ENCODE results near the gene ATXN7. TPM values are rescaled to one million over a fixed set of nuclear protein-coding genes. Genes with fewer than 3 reads are reported as not detected.
A peak's percentile ranks its signal among the peaks of the same experiment; 100 is the strongest.

Gene ATXN7
- polyA plus RNA-seq, 3 donors from 2014 or later, result 5.5 to 11.3 (median 6.0) TPM

DNA sequence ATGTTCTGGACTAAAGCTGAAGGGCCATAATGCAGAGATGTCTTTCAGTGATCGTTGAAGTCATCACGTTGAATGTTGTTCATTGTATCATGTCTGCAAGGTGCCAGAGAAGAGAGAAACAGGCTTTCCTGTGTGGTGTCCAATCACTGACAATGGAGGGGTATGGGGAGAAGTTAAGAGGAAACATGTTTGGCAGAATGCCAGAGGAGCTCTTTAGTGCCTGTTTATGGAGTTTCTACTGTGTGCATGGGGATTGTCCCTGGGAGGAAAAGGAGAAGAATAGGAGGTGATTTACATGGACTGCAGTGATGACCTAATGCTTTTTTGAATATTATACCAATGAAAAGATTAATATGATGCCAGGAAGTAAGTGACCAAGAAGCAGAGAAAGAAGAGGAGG, 36.8 kb downstream of the ATXN7 start:
- Mint-ChIP-seq H3K4me3 (no peak overlapping the region), H3K27me3 (ENCODE audit: low read depth in 3 of 3) (peaks cover 0 to 1% (median 0%) of the 10 kb centered on the region in 3 donors), H3K36me3 (peaks cover 10 to 14% (median 11%) of the 10 kb centered on the region in 3 donors), H3K9me3 (no peaks in the 10 kb centered on the region), H3K4me1 (peaks cover 9 to 20% of the 10 kb centered on the region in 2 donors), H3K27ac (peak overlapping the region in 2 of 6 donors; percentile 3 to 15)
- DNase-seq, result no peak

DNA sequence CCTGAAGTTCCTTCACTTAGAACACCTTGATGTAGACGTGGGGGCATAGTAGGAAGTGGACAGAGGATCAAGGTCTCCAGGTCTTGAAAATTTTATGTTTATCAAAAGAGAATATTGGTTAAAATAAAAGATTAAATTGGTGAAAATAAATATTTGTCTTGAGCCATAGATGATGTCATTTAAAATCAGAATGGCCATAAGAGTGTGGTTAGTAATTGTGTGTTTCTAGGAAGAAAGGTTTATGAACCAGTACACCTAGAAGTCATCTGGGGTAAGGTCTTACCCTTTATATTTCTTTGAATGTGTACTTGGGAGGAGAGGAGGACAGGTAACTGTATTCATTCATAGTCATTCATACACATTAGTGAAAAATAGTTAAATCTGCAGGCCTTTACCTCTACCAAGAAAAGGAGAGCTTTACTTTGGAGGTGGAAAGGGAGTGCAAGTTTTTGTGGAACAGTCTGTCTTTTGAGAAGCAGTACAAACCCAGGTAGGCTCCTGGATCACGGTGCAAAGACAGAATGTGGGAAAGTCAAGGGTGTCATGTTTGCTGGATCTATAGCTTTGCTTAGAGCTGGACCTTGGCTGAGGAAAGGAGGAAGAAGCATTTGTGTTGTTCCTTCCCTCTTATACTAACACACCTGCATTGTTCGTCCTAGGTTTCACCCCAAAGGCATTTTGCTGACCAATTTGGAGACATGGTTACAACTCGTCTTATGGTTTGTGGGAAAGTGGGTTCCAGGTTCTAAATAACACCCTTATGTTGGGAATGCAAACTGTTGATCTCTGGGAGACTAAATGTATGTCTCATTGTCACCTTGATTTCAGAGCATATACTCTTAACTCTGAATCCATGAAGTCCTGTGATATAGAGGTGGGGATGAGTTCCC, 42.3 kb downstream of the ATXN7 start:
- Mint-ChIP-seq H3K4me1 (peaks cover 11 to 13% of the 10 kb centered on the region in 2 donors), H3K4me3 (no peak overlapping the region), H3K9me3 (no peaks in the 10 kb centered on the region), H3K36me3 (peaks cover 0 to 7% (median 5%) of the 10 kb centered on the region in 3 donors), H3K27me3 (ENCODE audit: low read depth in 3 of 3) (peaks cover 0 to 3% (median 3%) of the 10 kb centered on the region in 3 donors), H3K27ac (peak overlapping the region in 2 of 6 donors; percentile 18 to 30)
- no peak for DNase-seq

DNA sequence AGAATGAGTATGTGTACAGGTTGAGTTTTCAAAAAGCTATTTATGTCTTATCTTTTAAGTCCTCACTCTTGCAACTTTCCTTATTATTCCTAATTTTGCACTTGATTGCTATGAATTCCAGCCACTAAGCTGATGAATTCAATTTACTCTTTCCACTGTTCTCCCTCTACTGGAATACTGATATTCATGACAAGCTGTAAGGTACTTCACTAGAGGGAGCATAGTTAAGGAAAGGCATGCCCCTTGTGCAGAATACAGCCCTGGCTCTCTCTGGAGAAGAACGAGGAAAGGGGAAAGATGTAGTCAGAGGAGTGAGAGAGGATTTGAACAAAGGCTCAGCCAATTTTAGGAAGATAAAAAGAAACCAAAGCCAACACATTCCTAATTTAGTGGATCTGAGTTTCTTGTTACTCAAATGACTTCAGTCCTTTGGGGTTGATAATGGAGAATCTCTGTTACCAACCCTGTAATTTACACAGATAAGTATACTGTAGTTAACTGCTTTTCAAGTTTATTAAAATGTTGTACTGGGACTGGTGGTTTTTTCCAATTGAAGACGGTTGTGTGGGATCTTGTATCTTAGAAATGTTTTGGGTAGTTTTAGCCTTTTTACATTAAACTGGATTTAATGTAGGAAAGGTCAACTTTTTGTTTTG, 44.5 kb downstream of the ATXN7 start:
- Mint-ChIP-seq H3K4me3 (no peak overlapping the region), H3K9me3 (no peaks in the 10 kb centered on the region), H3K4me1 (peaks cover 20 to 27% of the 10 kb centered on the region in 2 donors), H3K36me3 (peaks cover 0 to 5% (median 0%) of the 10 kb centered on the region in 3 donors), H3K27ac (peak overlapping the region in 4 of 6 donors; percentile 24 to 64 (median 26)), H3K27me3 (ENCODE audit: low read depth in 3 of 3) (peaks cover 4 to 13% (median 13%) of the 10 kb centered on the region in 3 donors)
- DNase-seq, result no peak

DNA sequence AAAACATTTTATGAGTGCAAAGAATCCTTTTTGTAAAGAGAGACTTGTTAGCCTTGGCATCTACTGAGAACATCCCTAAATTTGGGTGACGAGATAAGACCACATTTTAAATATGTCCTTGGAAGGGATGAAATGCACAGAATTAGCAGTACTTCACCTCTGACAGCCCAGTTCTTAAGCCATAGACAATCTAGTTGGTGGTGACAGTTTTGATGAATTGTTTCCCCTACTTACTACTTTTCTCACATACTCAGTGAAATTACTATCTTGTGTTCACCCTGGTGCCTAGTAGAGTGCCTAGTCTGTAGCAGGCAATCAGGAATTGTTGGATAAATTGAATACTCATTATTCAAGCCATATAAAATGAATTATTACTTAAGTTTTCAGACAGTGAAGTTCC, 45.1 kb downstream of the ATXN7 start:
- H3K4me1 Mint-ChIP-seq, result peaks cover 26 to 32% of the 10 kb centered on the region in 2 donors
- peak overlapping the region in 3 of 6 donors; percentile 2 to 28 (median 25) for H3K27ac Mint-ChIP-seq
- no peak overlapping the region for H3K4me3 Mint-ChIP-seq
- H3K36me3 Mint-ChIP-seq, result peaks cover 0 to 5% (median 0%) of the 10 kb centered on the region in 3 donors
- H3K9me3 Mint-ChIP-seq, result no peaks in the 10 kb centered on the region
- H3K27me3 Mint-ChIP-seq (ENCODE audit: low read depth in 3 of 3), result peaks cover 4 to 19% (median 18%) of the 10 kb centered on the region in 3 donors
- no peak for DNase-seq

DNA sequence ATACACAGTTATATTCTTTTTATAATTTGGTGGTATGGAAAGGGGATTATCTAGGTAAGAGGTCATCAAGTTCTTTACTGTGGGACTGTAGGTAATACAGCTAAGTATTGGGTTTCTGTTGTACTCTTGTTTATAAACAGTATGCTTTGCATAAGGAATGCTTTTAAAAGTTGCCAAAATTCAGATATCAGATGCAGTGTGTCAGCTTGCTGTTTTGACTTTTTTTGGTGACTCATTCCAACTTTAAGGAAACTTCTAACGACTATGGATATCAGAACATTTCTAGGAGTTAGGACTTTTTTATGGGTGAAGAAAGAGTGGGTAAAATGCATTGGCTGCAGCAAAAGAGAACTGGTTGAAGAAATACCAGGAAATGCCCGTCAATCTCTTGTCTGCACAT, 45.8 kb downstream of the ATXN7 start:
- H3K27ac Mint-ChIP-seq, result no peak overlapping the region
- no peak overlapping the region for H3K4me3 Mint-ChIP-seq
- no peak for DNase-seq
- peaks cover 0 to 6% (median 0%) of the 10 kb centered on the region in 3 donors for H3K36me3 Mint-ChIP-seq
- H3K4me1 Mint-ChIP-seq, result peaks cover 30 to 39% of the 10 kb centered on the region in 2 donors
- peaks cover 4 to 20% (median 18%) of the 10 kb centered on the region in 3 donors for H3K27me3 Mint-ChIP-seq (ENCODE audit: low read depth in 3 of 3)
- no peaks in the 10 kb centered on the region for H3K9me3 Mint-ChIP-seq

DNA sequence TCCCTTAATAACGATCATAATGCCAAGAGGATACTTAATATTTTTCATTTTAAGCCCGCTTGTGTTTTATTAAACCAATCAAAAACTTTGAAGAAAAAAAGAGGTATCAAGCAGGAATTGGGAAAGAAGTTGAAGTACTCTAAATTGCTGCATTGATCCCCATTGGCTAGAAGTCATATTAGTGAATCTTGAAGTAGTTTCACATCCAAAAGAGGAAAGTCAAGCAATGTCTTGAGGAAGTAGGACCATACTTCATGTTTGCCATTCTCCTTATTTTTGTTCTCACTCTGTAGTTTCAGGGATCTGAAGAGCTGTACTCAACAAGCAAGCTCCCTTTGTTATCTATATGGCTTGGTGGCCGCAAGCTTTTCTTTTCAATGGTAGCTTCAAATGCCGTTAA, 46.3 kb downstream of the ATXN7 start:
- peaks cover 35 to 44% of the 10 kb centered on the region in 2 donors for H3K4me1 Mint-ChIP-seq
- peaks cover 4 to 24% (median 18%) of the 10 kb centered on the region in 3 donors for H3K27me3 Mint-ChIP-seq (ENCODE audit: low read depth in 3 of 3)
- no peak for DNase-seq
- peaks cover 0 to 4% (median 0%) of the 10 kb centered on the region in 3 donors for H3K36me3 Mint-ChIP-seq
- peak overlapping the region in 1 of 5 donors; percentile 23 for H3K4me3 Mint-ChIP-seq
- H3K27ac Mint-ChIP-seq, result peak overlapping the region; percentile 12 to 99 (median 95)
- H3K9me3 Mint-ChIP-seq, result no peaks in the 10 kb centered on the region

DNA sequence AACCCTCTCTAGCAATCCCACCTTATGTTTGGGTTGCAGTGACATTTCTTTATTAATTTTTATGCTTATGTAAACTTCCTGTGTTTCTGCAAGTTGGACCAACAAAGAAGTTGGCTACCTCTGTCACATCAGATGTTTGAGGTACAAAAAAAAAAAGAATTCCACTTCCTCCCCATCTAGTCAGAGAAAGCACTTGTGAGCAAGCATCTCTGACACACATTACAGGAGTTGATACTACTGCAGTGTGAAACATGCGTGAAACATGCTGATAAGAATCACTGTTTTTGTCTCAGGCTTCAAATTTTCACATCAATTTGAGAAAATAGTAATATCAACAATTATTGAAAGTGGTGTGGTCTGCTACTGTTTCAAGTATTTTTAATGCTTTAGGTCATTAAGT, 47.2 kb downstream of the ATXN7 start:
- Mint-ChIP-seq H3K27me3 (ENCODE audit: low read depth in 3 of 3) (peaks cover 4 to 24% (median 18%) of the 10 kb centered on the region in 3 donors), H3K4me1 (peaks cover 37 to 48% of the 10 kb centered on the region in 2 donors), H3K36me3 (peaks cover 0 to 4% (median 0%) of the 10 kb centered on the region in 3 donors), H3K27ac (peak overlapping the region; percentile 93 to 99 (median 98)), H3K4me3 (peak overlapping the region; percentile 87 to 96 (median 92)), H3K9me3 (no peaks in the 10 kb centered on the region)
- DNase-seq, result peak; percentile 53 to 65 (median 54)

DNA sequence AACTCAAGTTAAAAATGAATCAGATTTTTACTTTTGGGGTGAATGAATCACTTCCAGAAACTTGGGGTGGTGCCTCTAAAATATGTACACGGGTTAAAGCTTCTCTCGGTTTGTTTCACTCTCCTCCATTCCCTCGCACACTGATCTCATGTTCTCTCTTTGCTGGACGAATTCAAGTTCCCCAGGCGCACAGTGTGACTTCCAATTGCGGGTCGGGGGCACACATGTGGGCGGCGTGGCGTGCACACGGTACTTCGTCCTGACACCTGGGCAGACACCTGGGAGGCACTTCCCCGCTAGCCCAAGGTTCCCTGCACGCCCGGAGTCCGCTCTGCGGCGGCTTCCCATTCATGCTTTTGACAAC, 47.8 kb downstream of the ATXN7 start:
- H3K9me3 Mint-ChIP-seq, result no peaks in the 10 kb centered on the region
- peaks cover 2 to 8% (median 4%) of the 10 kb centered on the region in 3 donors for H3K36me3 Mint-ChIP-seq
- peaks cover 6 to 24% (median 18%) of the 10 kb centered on the region in 3 donors for H3K27me3 Mint-ChIP-seq (ENCODE audit: low read depth in 3 of 3)
- H3K4me1 Mint-ChIP-seq, result peaks cover 37 to 53% of the 10 kb centered on the region in 2 donors
- peak overlapping the region; percentile 93 to 99 (median 98) for H3K27ac Mint-ChIP-seq
- H3K4me3 Mint-ChIP-seq, result peak overlapping the region; percentile 87 to 96 (median 92)
- DNase-seq, result no peak

DNA sequence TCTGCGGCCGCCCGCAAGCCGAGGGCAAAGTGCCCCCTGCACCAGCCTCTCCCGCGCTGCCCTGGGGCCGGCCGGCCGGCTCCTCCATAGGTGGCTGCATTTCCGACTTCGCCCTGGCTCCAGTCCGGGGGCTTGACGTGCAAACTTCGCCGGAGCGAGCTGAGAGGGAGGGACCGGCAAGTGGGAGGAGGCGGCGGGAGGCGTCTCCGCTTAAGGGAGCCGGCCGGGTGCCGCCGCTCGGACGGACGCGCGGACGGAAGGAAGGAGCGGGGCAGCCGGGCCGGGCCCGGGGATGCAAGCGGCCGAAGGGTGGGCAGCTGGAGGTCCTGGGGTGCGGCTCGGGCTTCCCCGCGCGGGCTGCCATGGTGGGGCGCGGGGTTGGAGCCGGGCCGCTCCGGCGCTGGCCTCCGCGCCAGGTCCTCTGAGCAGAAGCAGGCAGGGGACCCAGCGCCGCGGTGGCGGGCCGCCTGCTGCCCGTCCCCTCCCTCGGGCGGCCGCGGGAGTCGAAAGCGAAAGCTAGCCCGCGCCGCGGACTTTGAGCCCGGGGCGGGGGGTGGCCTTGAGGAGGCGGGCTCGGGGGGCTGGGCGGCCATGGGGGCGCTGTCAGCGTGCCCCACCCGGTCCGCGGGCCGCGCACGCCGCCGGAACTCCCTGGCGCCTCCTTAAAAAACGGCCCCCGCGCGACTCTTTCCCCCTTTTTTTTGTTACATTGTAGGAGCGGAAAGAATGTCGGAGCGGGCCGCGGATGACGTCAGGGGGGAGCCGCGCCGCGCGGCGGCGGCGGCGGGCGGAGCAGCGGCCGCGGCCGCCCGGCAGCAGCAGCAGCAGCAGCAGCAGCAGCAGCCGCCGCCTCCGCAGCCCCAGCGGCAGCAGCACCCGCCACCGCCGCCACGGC, 48.5 kb downstream of the ATXN7 start, which contains the start of gene SCAANT1:
SCAANT1 (minus strand) TSS at position 511 of the 895 bp plus-strand sequence.
- Mint-ChIP-seq H3K27ac (peak within 1 kb of the TSS; percentile 93 to 99 (median 98)), H3K4me1 (peaks cover 37 to 55% of the 10 kb centered on the region in 2 donors), H3K9me3 (no peaks in the 10 kb centered on the region), H3K4me3 (peak within 1 kb of the TSS; percentile 88 to 96 (median 92)), H3K27me3 (ENCODE audit: low read depth in 3 of 3) (peaks cover 6 to 24% (median 18%) of the 10 kb centered on the region in 3 donors), H3K36me3 (peaks cover 4 to 11% (median 7%) of the 10 kb centered on the region in 3 donors)
- peak; percentile 87 to 89 (median 88) for DNase-seq

DNA sequence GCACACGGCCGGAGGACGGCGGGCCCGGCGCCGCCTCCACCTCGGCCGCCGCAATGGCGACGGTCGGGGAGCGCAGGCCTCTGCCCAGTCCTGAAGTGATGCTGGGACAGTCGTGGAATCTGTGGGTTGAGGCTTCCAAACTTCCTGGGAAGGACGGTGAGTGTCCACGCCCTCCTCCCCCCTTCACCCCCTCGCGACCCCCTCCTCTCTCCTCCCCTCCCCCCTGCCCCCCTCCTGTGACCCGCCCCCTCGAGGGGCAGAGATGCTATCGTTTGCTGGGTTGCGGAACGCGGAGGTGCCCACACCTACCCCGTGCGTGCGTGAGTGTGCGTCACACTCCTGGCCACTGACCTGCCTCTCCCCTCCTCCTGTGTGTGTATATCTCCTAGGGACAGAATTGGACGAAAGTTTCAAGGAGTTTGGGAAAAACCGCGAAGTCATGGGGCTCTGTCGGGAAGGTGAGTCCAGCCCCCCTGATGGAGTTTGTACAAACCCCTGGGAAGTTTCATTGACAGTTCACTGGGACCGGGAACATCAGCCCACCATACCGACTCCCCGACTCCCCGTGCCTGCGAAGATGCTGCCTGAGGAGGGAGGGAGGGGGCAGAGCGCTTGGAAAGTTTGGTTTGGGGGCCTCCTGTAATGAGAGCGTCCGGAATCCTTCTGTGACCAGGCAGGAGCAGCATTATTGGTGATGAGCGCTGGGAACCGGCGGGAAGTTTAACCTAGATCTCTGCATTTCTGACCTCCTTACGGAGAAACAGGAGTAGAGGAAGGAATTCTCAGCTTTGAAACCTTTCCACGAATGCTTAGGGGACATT, 49.3 kb downstream of the ATXN7 start:
- Mint-ChIP-seq H3K36me3 (peaks cover 8 to 19% (median 15%) of the 10 kb centered on the region in 3 donors), H3K27me3 (ENCODE audit: low read depth in 3 of 3) (peaks cover 6 to 29% (median 18%) of the 10 kb centered on the region in 3 donors), H3K4me3 (peak overlapping the region; percentile 87 to 92 (median 89)), H3K4me1 (peaks cover 37 to 63% of the 10 kb centered on the region in 2 donors), H3K9me3 (no peaks in the 10 kb centered on the region), H3K27ac (peak overlapping the region; percentile 85 to 98 (median 95))
- peak; percentile 59 to 71 (median 64) for DNase-seq

DNA sequence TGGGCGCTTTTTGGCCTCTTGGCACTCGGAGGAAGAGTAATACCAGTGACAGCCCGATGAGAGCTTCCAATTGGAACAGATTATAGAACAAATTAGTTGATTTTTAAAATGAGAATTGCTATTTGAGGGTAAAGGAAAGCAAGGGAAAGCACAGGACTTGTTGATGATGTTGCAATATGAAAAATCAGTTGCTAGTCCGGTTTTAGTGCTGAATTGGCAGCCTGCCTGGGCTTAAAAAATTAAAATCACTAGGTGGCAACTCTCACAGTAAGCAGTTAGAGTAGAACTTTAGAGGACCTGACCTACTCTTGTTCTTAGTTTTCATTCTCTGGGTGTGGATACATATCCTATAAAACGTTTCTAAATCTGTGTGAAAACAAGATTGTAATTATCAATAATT, 50.6 kb downstream of the ATXN7 start:
- DNase-seq, result no peak
- Mint-ChIP-seq H3K27me3 (ENCODE audit: low read depth in 3 of 3) (peaks cover 6 to 29% (median 18%) of the 10 kb centered on the region in 3 donors), H3K4me1 (peaks cover 41 to 76% of the 10 kb centered on the region in 2 donors), H3K27ac (peak overlapping the region; percentile 85 to 98 (median 95)), H3K9me3 (no peaks in the 10 kb centered on the region), H3K4me3 (peak overlapping the region; percentile 87 to 92 (median 89)), H3K36me3 (peaks cover 8 to 26% (median 19%) of the 10 kb centered on the region in 3 donors)

DNA sequence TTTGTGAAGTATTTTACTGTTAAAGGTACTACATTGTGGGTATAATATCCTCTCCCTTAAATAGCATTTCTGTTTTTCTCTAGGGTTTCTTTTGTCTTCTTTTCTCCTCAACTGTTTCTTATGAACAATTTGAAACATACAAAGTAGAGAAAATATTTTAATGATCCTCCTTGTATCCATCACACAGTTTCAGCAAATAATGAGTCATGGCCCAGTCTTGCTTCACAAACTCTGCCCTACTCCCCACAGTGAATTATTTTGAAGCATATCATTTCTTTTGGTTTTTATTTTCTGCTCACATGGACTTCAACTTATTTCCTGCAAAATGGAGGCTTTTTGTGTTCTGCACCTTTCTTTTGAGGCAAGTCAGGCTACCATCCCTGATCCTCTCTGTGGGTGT, 54.7 kb downstream of the ATXN7 start:
- Mint-ChIP-seq H3K27ac (peak overlapping the region in 4 of 6 donors; percentile 20 to 61 (median 30)), H3K4me3 (no peak overlapping the region), H3K36me3 (peaks cover 14 to 26% (median 22%) of the 10 kb centered on the region in 3 donors), H3K4me1 (peaks cover 32 to 65% of the 10 kb centered on the region in 2 donors), H3K27me3 (ENCODE audit: low read depth in 3 of 3) (peaks cover 1 to 14% (median 4%) of the 10 kb centered on the region in 3 donors), H3K9me3 (no peaks in the 10 kb centered on the region)
- no peak for DNase-seq

Measured in immature natural killer cell (primary cell).